Neural cell (in vitro differentiated cells): ENCODE measurements around the gene PCCA. TPM values are rescaled to one million over a fixed set of nuclear protein-coding genes. Genes with fewer than 3 reads are reported as not detected.

Source experiments
- H2AFZ ChIP-seq: fragments of 200-600, 300-800 bp; sonication (generic), shearing (Covaris generic); 2 replicates; pipeline ENCODE4 v1.6.0; 2014; ENCODE audit warnings: low read depth, mild to moderate bottlenecking, antibody characterized with exemption, low read length, moderate library complexity
- H3F3A ChIP-seq: fragments of 200-600 bp; shearing (Covaris generic); 2 replicates; pipeline ENCODE4 v1.6.1; 2016; ENCODE audit warnings: mild to moderate bottlenecking, moderate library complexity, mixed read lengths, antibody characterized with exemption, low read length; ENCODE audit not compliant: insufficient read depth, poor library complexity, severe bottlenecking
- H3K27ac ChIP-seq: fragments of 200-600, 300-800 bp; sonication (generic), shearing (Covaris generic); 2 replicates; pipeline ENCODE4 v1.5.1; 2014; ENCODE audit warnings: mild to moderate bottlenecking, low read length, moderate library complexity
- H3K27me3 ChIP-seq: fragments of 300-800, 200-600 bp; sonication (generic), shearing (Covaris generic); 2 replicates; pipeline ENCODE4 v1.6.0; 2014; ENCODE audit warnings: mild to moderate bottlenecking, low read depth, low read length, moderate library complexity; ENCODE audit not compliant: insufficient read depth
- H3K36me3 ChIP-seq: fragments of 300-800, 200-600 bp; sonication (generic), shearing (Covaris generic); 2 replicates; pipeline ENCODE4 v1.5.1; 2014; ENCODE audit warnings: mild to moderate bottlenecking, antibody characterized with exemption, low read length, moderate library complexity; ENCODE audit not compliant: insufficient read depth
- H3K4me2 ChIP-seq: fragments of 300-800, 200-600 bp; sonication (generic), shearing (Covaris generic); 2 replicates; pipeline ENCODE4 v1.6.0; 2014; ENCODE audit warnings: mild to moderate bottlenecking, low read length
- H3K4me3 ChIP-seq: fragments of 300-800, 200-600 bp; sonication (generic), shearing (Covaris generic); 2 replicates; pipeline ENCODE4 v1.5.1; 2014; ENCODE audit warnings: mild to moderate bottlenecking, low read length, moderate library complexity
- H3K79me2 ChIP-seq: fragments of 200-600 bp; shearing (Covaris generic); replicated peaks from 2 replicates; pipeline ENCODE4 v1.6.0; 2014; ENCODE audit warnings: mild to moderate bottlenecking, low read length, moderate library complexity; ENCODE audit not compliant: insufficient read depth
- H3K9ac ChIP-seq: fragments of 300-800, 200-600 bp; sonication (generic), shearing (Covaris generic); 2 replicates; pipeline ENCODE4 v1.6.1; 2016; ENCODE audit warnings: mild to moderate bottlenecking, low read length, mixed read lengths
- H3K9me2 ChIP-seq: fragments of 200-600 bp; shearing (Covaris generic); 2 replicates; pipeline ENCODE4 v1.6.1; 2016; ENCODE audit warnings: mild to moderate bottlenecking, low read length, mixed read lengths; ENCODE audit not compliant: insufficient read depth
- H3K9me3 ChIP-seq: fragments of 200-600, 300-800 bp; sonication (generic), shearing (Covaris generic); 2 replicates; pipeline ENCODE4 v1.6.1; 2016; ENCODE audit warnings: mild to moderate bottlenecking, mixed run types, low read length, moderate library complexity, mixed read lengths
- H4K20me1 ChIP-seq: fragments of 200-600 bp; shearing (Covaris generic); 2 replicates; pipeline ENCODE4 v1.6.1; 2016; ENCODE audit warnings: mild to moderate bottlenecking, mixed run types; ENCODE audit not compliant: insufficient read depth
- EP300 ChIP-seq: fragments of 450-650 bp; conservative IDR thresholded peaks from 2 replicates; pipeline ENCODE4 v1.6.1; 2014; ENCODE audit warnings: antibody characterized with exemption, mild to moderate bottlenecking, moderate library complexity; ENCODE audit not compliant: poor library complexity, severe bottlenecking
- EZH2 ChIP-seq: fragments of 200-600, 300-800 bp; shearing (Covaris generic), sonication (generic); IDR thresholded peaks from 2 replicates; pipeline ENCODE4 v1.6.1; 2014; ENCODE audit warnings: antibody characterized with exemption, low read length, borderline replicate concordance, mild to moderate bottlenecking; ENCODE audit not compliant: insufficient read depth, poor library complexity, severe bottlenecking
- MXI1 ChIP-seq: fragments of 450-650 bp; conservative IDR thresholded peaks from 2 replicates; pipeline ENCODE4 v1.6.1; 2014; ENCODE audit warnings: antibody characterized with exemption, mild to moderate bottlenecking; ENCODE audit not compliant: poor library complexity, severe bottlenecking
- POLR2AphosphoS5 ChIP-seq: IDR thresholded peaks from 2 replicates; pipeline ENCODE4 v1.6.1; 2012
- RAD21 ChIP-seq: fragments of 450-650 bp; conservative IDR thresholded peaks from 2 replicates; pipeline ENCODE4 v1.6.1; 2014; ENCODE audit warnings: antibody characterized with exemption, mild to moderate bottlenecking, moderate library complexity
- SMC3 ChIP-seq: fragments of 450-650 bp; conservative IDR thresholded peaks from 2 replicates; pipeline ENCODE4 v1.6.1; 2014; ENCODE audit warnings: antibody characterized with exemption, mild to moderate bottlenecking, moderate library complexity; ENCODE audit not compliant: poor library complexity
- TAF1 ChIP-seq: IDR thresholded peaks from 2 replicates; pipeline ENCODE4 v1.6.1; 2012; ENCODE audit warnings: low read depth
- polyA plus RNA-seq: library from polyadenylated mRNA; depleted of rRNA; stranded (reverse); fragments of >200 nt; gene quantifications from 2 replicates; pipeline ENCODE4 v1.2.3, GENCODE V29; 2014
- TF ChIP-seq, protein P1 (sequence below): IDR thresholded peaks from 2 replicates; pipeline ENCODE4 v1.6.1; 2012; ENCODE audit warnings: borderline replicate concordance
- TF ChIP-seq, protein P2 (sequence below): fragments of 450-650 bp; IDR thresholded peaks from 2 replicates; pipeline ENCODE4 v1.5.1; 2014; ENCODE audit warnings: antibody characterized with exemption, mild to moderate bottlenecking, moderate library complexity; ENCODE audit not compliant: poor library complexity, severe bottlenecking

The PCCA gene
- polyA plus RNA-seq, 1 donor from 2014 or later: 17.0 TPM

DNA sequence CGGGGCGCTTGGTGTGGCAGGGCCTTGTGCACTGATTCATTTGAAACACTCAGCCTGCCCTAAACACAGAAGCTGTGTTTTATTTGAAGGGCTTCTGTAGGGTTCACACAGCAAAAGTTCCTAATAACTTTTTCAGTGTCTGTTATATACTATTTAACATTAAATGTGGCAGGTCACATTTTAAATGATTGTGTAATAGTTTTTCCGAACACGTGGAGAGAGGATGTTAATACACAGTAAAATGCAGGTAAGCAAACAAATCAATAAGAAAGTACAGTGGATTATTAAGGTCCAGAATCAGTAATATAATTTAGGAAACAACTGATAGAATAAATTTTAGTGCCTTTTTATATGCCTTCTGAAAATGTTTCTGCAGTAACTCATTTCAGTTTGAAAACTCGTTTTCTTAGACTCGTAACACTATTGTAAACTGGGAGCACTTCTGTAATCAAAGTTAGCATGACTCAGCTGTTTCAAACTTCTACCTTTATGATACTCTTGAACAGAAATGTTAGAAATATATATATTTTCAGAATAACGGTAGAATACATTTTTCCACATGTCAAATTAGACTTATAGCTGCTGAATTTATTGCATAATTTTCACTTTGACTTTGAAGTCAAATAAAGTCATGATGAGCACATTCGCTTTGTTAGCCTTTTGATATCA, 429.6 kb downstream of the PCCA start:
- Histone ChIP-seq H3K27ac (no peak overlapping the region), H3K4me2 (no peak overlapping the region), H2AFZ (no peak overlapping the region), H3K9me2 (no peaks in the 10 kb centered on the region), H3K79me2 (peaks cover 4% of the 10 kb centered on the region), H3K4me3 (no peak overlapping the region), H3K27me3 (no peaks in the 10 kb centered on the region), H3K36me3 (no peaks in the 10 kb centered on the region), H4K20me1 (no peaks in the 10 kb centered on the region), H3K9ac (no peak overlapping the region), H3F3A (no peaks in the 10 kb centered on the region), H3K9me3 (no peaks in the 10 kb centered on the region)
- TF ChIP-seq TAF1 (no peak), EZH2 (no peak), SMC3 (no peak), EP300 (no peak), MXI1 (no peak), POLR2AphosphoS5 (no peak)
- TF ChIP-seq, protein P1, sequence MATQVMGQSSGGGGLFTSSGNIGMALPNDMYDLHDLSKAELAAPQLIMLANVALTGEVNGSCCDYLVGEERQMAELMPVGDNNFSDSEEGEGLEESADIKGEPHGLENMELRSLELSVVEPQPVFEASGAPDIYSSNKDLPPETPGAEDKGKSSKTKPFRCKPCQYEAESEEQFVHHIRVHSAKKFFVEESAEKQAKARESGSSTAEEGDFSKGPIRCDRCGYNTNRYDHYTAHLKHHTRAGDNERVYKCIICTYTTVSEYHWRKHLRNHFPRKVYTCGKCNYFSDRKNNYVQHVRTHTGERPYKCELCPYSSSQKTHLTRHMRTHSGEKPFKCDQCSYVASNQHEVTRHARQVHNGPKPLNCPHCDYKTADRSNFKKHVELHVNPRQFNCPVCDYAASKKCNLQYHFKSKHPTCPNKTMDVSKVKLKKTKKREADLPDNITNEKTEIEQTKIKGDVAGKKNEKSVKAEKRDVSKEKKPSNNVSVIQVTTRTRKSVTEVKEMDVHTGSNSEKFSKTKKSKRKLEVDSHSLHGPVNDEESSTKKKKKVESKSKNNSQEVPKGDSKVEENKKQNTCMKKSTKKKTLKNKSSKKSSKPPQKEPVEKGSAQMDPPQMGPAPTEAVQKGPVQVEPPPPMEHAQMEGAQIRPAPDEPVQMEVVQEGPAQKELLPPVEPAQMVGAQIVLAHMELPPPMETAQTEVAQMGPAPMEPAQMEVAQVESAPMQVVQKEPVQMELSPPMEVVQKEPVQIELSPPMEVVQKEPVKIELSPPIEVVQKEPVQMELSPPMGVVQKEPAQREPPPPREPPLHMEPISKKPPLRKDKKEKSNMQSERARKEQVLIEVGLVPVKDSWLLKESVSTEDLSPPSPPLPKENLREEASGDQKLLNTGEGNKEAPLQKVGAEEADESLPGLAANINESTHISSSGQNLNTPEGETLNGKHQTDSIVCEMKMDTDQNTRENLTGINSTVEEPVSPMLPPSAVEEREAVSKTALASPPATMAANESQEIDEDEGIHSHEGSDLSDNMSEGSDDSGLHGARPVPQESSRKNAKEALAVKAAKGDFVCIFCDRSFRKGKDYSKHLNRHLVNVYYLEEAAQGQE: no peak
- TF ChIP-seq, protein P2, sequence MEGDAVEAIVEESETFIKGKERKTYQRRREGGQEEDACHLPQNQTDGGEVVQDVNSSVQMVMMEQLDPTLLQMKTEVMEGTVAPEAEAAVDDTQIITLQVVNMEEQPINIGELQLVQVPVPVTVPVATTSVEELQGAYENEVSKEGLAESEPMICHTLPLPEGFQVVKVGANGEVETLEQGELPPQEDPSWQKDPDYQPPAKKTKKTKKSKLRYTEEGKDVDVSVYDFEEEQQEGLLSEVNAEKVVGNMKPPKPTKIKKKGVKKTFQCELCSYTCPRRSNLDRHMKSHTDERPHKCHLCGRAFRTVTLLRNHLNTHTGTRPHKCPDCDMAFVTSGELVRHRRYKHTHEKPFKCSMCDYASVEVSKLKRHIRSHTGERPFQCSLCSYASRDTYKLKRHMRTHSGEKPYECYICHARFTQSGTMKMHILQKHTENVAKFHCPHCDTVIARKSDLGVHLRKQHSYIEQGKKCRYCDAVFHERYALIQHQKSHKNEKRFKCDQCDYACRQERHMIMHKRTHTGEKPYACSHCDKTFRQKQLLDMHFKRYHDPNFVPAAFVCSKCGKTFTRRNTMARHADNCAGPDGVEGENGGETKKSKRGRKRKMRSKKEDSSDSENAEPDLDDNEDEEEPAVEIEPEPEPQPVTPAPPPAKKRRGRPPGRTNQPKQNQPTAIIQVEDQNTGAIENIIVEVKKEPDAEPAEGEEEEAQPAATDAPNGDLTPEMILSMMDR: no peak

DNA sequence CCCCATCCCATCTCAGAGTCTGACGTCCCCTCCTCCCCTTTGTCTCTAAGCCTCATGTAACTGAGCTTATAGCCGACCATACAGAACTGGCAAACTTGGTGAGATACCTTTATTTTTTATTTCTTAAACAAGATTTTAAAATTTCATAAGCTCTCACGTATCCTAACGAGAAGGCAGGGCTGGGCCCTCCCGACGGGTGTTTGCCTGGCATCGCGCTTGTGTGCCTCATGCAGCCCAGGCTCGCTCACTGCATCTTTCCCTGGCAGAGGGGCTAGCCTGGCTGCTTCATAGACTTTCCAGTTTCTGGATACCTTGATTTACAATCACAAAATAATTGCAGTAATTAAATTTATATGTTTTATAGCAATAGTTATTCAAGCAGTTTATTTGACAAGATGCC, 430.7 kb downstream of the PCCA start:
- H3K36me3 ChIP-seq: no peaks in the 10 kb centered on the region
- no peaks in the 10 kb centered on the region for H3K27me3 ChIP-seq
- H3K9me2 ChIP-seq: no peaks in the 10 kb centered on the region
- H3K79me2 ChIP-seq: peaks cover 4% of the 10 kb centered on the region
- H4K20me1 ChIP-seq: no peaks in the 10 kb centered on the region
- no peak for TF ChIP-seq SMC3
- TF ChIP-seq POLR2AphosphoS5: no peak
- TF ChIP-seq, protein P1: no peak
- TF ChIP-seq RAD21: no peak
- TF ChIP-seq EP300: no peak
- no peak for TF ChIP-seq TAF1
- TF ChIP-seq EZH2: no peak
- TF ChIP-seq MXI1: no peak
- TF ChIP-seq, protein P2: no peak
- H3K4me3 ChIP-seq: no peak overlapping the region
- H3K9me3 ChIP-seq: no peaks in the 10 kb centered on the region
- no peak overlapping the region for H3K9ac ChIP-seq
- no peaks in the 10 kb centered on the region for H3F3A ChIP-seq
- no peak overlapping the region for H2AFZ ChIP-seq
- H3K4me2 ChIP-seq: no peak overlapping the region
- H3K27ac ChIP-seq: no peak overlapping the region
